ENCODE data around the gene SLC8A1.

The SLC8A1 gene

DNA sequence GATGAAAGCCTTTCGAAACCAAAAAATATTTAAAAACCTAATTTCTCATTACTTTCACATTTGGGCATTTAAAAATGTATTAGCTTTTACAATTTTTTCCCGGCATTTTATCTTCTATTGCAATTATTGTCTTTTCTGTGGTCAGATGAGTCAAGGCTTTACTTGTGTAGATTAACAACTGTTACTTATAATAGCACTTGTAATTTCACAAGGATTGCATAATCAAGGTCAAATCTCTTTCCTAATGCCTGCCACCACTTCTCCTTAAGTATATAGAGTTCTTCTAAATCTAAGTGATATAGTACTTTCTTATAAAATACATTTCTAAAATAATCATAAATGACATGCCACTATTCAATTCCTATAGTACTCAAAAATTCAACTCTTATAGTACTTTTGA lies 67.2 kb downstream of the SLC8A1 start:
- peaks cover 4% of the 10 kb centered on the region for H3K9me3 ChIP-seq (ENCODE audit: severe bottlenecking)
- no peak for DNase-seq
- no peaks in the 10 kb centered on the region for H3K36me3 ChIP-seq
- no peak overlapping the region for H3K4me3 ChIP-seq (ENCODE audit: low read depth, low read length)
- no peak overlapping the region for H3K27ac ChIP-seq
- H3K27me3 ChIP-seq (ENCODE audit: insufficient read depth, low read depth, severe bottlenecking) = no peaks in the 10 kb centered on the region
- TF ChIP-seq, protein P1, sequence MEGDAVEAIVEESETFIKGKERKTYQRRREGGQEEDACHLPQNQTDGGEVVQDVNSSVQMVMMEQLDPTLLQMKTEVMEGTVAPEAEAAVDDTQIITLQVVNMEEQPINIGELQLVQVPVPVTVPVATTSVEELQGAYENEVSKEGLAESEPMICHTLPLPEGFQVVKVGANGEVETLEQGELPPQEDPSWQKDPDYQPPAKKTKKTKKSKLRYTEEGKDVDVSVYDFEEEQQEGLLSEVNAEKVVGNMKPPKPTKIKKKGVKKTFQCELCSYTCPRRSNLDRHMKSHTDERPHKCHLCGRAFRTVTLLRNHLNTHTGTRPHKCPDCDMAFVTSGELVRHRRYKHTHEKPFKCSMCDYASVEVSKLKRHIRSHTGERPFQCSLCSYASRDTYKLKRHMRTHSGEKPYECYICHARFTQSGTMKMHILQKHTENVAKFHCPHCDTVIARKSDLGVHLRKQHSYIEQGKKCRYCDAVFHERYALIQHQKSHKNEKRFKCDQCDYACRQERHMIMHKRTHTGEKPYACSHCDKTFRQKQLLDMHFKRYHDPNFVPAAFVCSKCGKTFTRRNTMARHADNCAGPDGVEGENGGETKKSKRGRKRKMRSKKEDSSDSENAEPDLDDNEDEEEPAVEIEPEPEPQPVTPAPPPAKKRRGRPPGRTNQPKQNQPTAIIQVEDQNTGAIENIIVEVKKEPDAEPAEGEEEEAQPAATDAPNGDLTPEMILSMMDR (IDR thresholded peaks at IDR 0.05; ENCODE audit: low read depth, low read length) = no peak

DNA sequence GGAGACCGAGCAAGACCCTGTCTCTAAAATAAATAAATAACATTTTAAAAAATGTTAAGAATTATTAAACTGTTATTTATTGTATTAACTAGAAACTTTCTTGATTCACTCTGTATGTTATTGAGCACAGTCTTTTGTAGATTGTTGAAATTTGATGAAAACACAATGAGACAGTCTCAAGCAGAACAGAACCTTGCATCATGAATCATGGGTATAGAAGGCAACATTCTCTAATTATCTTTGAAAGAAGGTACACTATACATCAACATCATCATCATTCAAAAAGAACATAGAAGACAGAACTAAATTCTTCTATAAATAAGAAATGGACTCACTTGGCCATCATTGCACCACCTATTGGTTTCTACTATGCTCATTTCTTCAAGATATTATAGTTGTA lies 67.7 kb downstream of the SLC8A1 start:
- Histone ChIP-seq H3K4me3 (ENCODE audit: low read depth, low read length) (no peak overlapping the region), H3K36me3 (no peaks in the 10 kb centered on the region), H3K27me3 (ENCODE audit: insufficient read depth, low read depth, severe bottlenecking) (no peaks in the 10 kb centered on the region), H3K9me3 (ENCODE audit: severe bottlenecking) (peaks cover 4% of the 10 kb centered on the region), H3K27ac (no peak overlapping the region)
- TF ChIP-seq, protein P1 (IDR thresholded peaks at IDR 0.05; ENCODE audit: low read depth, low read length) = no peak
- DNase-seq = no peak

DNA sequence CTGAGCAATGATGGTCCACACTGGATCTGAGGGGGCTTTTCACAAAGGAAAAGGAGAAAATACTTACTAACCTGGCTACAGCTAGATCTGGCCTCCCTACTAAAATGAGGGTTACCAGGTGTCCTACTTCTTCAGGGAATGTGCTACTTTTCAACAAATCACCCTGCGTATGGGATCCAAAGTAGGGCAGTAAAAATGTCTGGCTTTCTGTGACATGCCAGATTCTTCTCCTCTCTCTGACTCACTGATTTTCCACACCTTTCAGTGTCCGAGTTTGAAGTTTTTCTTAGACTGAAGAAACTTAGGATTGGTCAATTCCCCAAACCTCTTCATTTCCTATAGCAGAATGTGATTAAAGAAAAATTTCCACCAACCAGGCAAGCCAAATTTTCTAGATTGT lies 71.2 kb downstream of the SLC8A1 start:
- Histone ChIP-seq H3K36me3 (no peaks in the 10 kb centered on the region), H3K4me3 (ENCODE audit: low read depth, low read length) (no peak overlapping the region), H3K9me3 (ENCODE audit: severe bottlenecking) (peaks cover 4% of the 10 kb centered on the region), H3K27me3 (ENCODE audit: insufficient read depth, low read depth, severe bottlenecking) (no peaks in the 10 kb centered on the region), H3K27ac (no peak overlapping the region)
- TF ChIP-seq, protein P1 (IDR thresholded peaks at IDR 0.05; ENCODE audit: low read depth, low read length) = no peak
- DNase-seq = no peak

DNA sequence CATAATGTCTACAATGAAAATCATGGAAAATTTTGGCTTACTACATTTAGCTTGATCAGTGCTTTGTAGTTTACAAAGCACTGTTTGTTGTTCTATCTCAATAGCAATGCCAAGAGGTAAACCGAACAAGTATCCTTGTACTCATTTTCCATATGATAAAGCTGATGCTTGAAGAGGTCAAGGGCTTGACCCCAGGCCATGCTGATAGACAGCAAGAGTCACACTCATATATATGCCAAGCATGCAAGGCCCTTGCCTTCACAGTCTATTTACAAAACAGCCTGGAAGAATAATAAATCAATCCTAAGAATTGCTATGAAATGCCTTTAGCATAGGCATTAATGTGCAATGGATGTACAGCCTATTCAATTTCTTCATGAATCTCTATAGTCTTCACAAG lies 71.8 kb downstream of the SLC8A1 start:
- TF ChIP-seq, protein P1 (IDR thresholded peaks at IDR 0.05; ENCODE audit: low read depth, low read length) = no peak

DNA sequence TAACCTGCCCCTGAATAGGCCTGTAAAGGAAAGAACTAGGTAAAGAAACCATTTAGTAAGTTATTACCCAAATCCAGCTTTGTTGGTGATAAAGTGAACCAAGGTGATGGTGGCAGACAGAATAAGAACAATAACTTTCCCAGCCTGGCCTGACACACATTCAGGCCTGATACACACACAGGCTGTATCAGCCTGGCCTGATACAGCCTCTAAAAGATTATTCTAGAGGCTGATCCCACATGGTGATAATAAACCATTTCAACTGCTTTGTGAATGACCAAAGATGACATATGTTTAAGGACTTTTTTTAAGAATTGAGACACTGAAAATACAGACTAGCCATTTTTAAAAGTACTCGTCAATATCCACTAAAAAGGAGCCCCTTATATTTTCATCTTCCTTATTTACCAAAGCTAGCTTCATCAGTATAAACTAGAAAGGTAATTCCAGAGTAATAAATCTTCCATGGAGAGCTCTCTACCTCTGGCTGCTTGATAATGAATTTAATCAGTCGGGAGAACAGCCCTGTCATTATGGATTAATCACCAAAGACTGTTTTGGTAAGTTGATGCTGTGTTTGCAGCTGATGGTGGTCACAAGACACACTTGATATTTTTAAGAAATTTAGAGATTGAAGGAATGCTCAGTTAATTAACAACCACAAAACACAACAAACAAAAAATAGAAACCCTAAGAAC lies 77.2 kb downstream of the SLC8A1 start:
- no peak overlapping the region for H3K4me3 ChIP-seq (ENCODE audit: low read depth, low read length)
- TF ChIP-seq, protein P1 (IDR thresholded peaks at IDR 0.05; ENCODE audit: low read depth, low read length) = no peak
- H3K36me3 ChIP-seq = no peaks in the 10 kb centered on the region
- peak overlapping the region; percentile 7; the same call in 1 of the 2 replicates for H3K27ac ChIP-seq
- H3K9me3 ChIP-seq (ENCODE audit: severe bottlenecking) = no peaks in the 10 kb centered on the region
- no peaks in the 10 kb centered on the region for H3K27me3 ChIP-seq (ENCODE audit: insufficient read depth, low read depth, severe bottlenecking)
- DNase-seq = peak; percentile 19

More for the DNA sequence above, 71.8 kb downstream of the SLC8A1 start:
- Histone ChIP-seq H3K4me3 (ENCODE audit: low read depth, low read length) (no peak overlapping the region), H3K36me3 (no peaks in the 10 kb centered on the region), H3K9me3 (ENCODE audit: severe bottlenecking) (peaks cover 4% of the 10 kb centered on the region), H3K27me3 (ENCODE audit: insufficient read depth, low read depth, severe bottlenecking) (no peaks in the 10 kb centered on the region), H3K27ac (no peak overlapping the region)
- no peak for DNase-seq

DNA sequence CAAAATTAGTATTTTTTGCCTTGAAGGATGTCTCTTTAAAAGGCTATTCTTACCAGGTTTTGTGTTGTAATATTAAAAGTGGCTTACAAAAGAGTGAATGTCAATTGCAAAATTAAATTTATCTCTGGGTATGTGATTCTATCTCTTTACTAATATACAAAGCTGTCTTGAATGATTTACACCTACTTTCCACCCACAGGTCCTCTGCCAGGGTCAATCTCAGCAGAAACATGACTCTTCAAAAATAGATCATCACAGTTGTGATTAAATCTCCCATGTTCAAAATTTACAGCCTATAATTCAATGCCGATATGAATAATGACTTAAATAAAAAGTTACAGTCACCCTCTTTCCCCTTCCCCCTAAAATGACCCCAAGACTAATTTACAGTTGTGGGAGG lies 78.8 kb downstream of the SLC8A1 start:
- Histone ChIP-seq H3K36me3 (no peaks in the 10 kb centered on the region), H3K4me3 (ENCODE audit: low read depth, low read length) (no peak overlapping the region), H3K27ac (no peak overlapping the region), H3K9me3 (ENCODE audit: severe bottlenecking) (no peaks in the 10 kb centered on the region), H3K27me3 (ENCODE audit: insufficient read depth, low read depth, severe bottlenecking) (no peaks in the 10 kb centered on the region)
- no peak for DNase-seq
- TF ChIP-seq, protein P1 (IDR thresholded peaks at IDR 0.05; ENCODE audit: low read depth, low read length) = no peak
